ENCODE data around the gene IGDCC3.

DNA sequence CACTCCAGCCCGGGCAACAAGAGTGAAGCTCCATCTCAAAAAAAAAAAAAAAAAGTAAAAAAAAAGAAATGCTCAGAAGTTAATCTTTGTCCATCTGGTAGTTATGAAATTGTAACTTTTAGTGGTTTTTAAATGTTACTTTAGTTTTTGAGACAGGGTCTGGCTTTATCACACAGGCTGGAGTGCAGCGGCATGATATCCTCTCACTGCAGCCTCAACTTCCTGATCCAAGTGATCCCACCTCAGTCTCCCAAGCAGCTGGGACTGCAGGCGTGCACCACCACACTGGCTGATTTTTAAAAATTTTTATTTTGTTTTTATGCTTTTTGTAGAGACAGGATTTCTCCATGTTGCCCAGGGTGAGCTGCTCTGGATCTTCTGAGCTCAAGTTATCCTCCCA, 72.0 kb downstream of the IGDCC3 start:
- TF ChIP-seq, protein P1, sequence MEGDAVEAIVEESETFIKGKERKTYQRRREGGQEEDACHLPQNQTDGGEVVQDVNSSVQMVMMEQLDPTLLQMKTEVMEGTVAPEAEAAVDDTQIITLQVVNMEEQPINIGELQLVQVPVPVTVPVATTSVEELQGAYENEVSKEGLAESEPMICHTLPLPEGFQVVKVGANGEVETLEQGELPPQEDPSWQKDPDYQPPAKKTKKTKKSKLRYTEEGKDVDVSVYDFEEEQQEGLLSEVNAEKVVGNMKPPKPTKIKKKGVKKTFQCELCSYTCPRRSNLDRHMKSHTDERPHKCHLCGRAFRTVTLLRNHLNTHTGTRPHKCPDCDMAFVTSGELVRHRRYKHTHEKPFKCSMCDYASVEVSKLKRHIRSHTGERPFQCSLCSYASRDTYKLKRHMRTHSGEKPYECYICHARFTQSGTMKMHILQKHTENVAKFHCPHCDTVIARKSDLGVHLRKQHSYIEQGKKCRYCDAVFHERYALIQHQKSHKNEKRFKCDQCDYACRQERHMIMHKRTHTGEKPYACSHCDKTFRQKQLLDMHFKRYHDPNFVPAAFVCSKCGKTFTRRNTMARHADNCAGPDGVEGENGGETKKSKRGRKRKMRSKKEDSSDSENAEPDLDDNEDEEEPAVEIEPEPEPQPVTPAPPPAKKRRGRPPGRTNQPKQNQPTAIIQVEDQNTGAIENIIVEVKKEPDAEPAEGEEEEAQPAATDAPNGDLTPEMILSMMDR (IDR thresholded peaks at IDR 0.05; ENCODE audit: poor library complexity, severe bottlenecking) = no peak
- no peak for TF ChIP-seq POLR2AphosphoS5 (IDR thresholded peaks at IDR 0.05)
